ENCODE results near the gene GMNN.

DNA sequence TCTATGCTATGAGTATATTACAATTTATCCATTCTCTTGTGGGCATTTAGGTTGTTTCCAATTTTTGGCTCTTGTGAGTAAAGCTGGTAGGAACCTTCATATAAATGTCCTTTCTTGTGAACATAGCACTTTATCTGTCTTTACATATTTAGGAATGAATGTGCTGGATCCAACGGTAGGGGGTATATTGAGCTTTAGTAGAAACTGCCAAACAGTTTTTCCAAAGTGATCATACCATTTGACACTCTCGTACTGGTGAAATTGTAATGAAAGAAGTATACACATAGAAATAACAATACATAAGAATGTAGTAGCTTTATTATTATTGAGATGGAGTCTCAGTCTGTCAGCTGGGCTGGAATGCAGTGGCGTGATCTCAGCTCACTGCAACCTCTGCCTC is 54.9 kb downstream of the GMNN start:
- TF ChIP-seq, protein P1, sequence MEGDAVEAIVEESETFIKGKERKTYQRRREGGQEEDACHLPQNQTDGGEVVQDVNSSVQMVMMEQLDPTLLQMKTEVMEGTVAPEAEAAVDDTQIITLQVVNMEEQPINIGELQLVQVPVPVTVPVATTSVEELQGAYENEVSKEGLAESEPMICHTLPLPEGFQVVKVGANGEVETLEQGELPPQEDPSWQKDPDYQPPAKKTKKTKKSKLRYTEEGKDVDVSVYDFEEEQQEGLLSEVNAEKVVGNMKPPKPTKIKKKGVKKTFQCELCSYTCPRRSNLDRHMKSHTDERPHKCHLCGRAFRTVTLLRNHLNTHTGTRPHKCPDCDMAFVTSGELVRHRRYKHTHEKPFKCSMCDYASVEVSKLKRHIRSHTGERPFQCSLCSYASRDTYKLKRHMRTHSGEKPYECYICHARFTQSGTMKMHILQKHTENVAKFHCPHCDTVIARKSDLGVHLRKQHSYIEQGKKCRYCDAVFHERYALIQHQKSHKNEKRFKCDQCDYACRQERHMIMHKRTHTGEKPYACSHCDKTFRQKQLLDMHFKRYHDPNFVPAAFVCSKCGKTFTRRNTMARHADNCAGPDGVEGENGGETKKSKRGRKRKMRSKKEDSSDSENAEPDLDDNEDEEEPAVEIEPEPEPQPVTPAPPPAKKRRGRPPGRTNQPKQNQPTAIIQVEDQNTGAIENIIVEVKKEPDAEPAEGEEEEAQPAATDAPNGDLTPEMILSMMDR (IDR thresholded peaks at IDR 0.05), result no peak
- no peak for TF ChIP-seq POLR2A (IDR thresholded peaks at IDR 0.05)

Data from tibial nerve (tissue), 3 donors.